SK-N-SH treated with all-trans-retinoic acid at 6 μM for 48 hours (cell line): ENCODE data around the gene PHETA1.

Experiments
- CREB5 ChIP-seq: fragments of 250-450 bp; sonication (Bioruptor Pico); IDR thresholded peaks from 2 replicates; pipeline ENCODE4 v1.5.1; 2020; ENCODE audit warnings: low read depth, mild to moderate bottlenecking, moderate library complexity
- PATZ1 ChIP-seq: fragments of 250-450 bp; sonication (Bioruptor Pico); IDR thresholded peaks from 2 replicates; pipeline ENCODE4 v1.8.0; 2020; ENCODE audit warnings: mild to moderate bottlenecking, moderate library complexity, borderline replicate concordance
- PPARA ChIP-seq: fragments of 250-450 bp; sonication (Bioruptor Pico); IDR thresholded peaks from 2 replicates; pipeline ENCODE4 v1.5.0; 2020; ENCODE audit warnings: mild to moderate bottlenecking, borderline replicate concordance
- TOX ChIP-seq: fragments of 250-450 bp; sonication (Bioruptor Pico); IDR thresholded peaks from 2 replicates; pipeline ENCODE4 v1.8.0; 2021; ENCODE audit warnings: mild to moderate bottlenecking, moderate library complexity, borderline replicate concordance

GRCh38 chr12:111396726-111397445 is 28.0 kb upstream of the PHETA1 start:
- TF ChIP-seq PATZ1 (CRISPR knock-in tag): no peak; the same call in 1 of the 2 replicates
- no peak for TF ChIP-seq TOX (CRISPR knock-in tag)
- no peak for TF ChIP-seq CREB5 (CRISPR knock-in tag)
- no peak for TF ChIP-seq PPARA (CRISPR knock-in tag)
